Adrenal gland (tissue), 12 donors: ENCODE results near the gene AUTS2. TPM values are rescaled to one million over a fixed set of nuclear protein-coding genes. Genes with fewer than 3 reads are reported as not detected.

ENCODE experiments used
- DNase-seq, 7 donors: peaks; one replicate each; pipeline ENCODE4 v3.0.0-alpha.2; 2019 to 2020
- H3K27ac ChIP-seq, 5 donors: fragments of 200-600 bp; sonication (generic) in 4 of 5; 1 replicate in 3 of 5; 2 replicates in 2 of 5; pipeline versions ENCODE4 v1.5.1 to v1.8.0; 2016 to 2020; ENCODE audit warnings: mild to moderate bottlenecking in 1 of 5
- H3K27me3 ChIP-seq: fragments of 200-600 bp; 2 replicates; pipeline ENCODE4 v1.8.0; 2021
- H3K36me3 ChIP-seq, 2 donors: fragments of 200-600 bp; replicated peaks in 1 of 2; 1 replicate in 1 of 2; 2 replicates in 1 of 2; pipeline versions ENCODE4 v1.5.1 to v1.8.0; 2018 to 2022
- H3K4me1 ChIP-seq, 2 donors: fragments of 200-600 bp; replicated peaks in 1 of 2; 1 replicate in 1 of 2; 2 replicates in 1 of 2; pipeline versions ENCODE4 v1.5.1 to v1.8.0; 2018 to 2021
- H3K4me3 ChIP-seq, 4 donors: fragments of 200-600 bp; sonication (generic) in 3 of 4; one replicate each; pipeline ENCODE4 v1.5.1; 2016 to 2018
- H3K9me3 ChIP-seq, 3 donors: fragments of 200-600 bp; sonication (generic) in 1 of 3; replicated peaks in 1 of 3; 1 replicate in 2 of 3; 2 replicates in 1 of 3; pipeline versions ENCODE4 v1.5.1 to v1.8.0; 2016 to 2021
- CTCF ChIP-seq, 6 experiments: fragments of 450-650 bp in 4 of 6; fragments of 200-600 bp in 2 of 6; sonication (generic) in 1 of 6; IDR thresholded peaks; 1 replicate in 5 of 6; 2 replicates in 1 of 6; pipeline versions ENCODE4 v1.5.1 to v1.8.0; 2016 to 2021; ENCODE audit warnings: antibody characterized with exemption in 6 of 6, mild to moderate bottlenecking in 2 of 6, moderate library complexity in 1 of 6
- POLR2A ChIP-seq, 2 donors: fragments of 450-650 bp; IDR thresholded peaks; one replicate each; pipeline ENCODE4 v1.6.1; 2017; ENCODE audit warnings: antibody characterized with exemption in 2 of 2, mild to moderate bottlenecking in 2 of 2, moderate library complexity in 1 of 2
- WGBS, 4 donors: extraction: QIAGEN DNeasy Blood & Tissue Kit in 2 of 4; methylation state at CpG; one replicate each; pipeline versions ENCODE4 v1.1.5 to v1.1.7; 2013 to 2017; 5-methylcytosine and 5-hydroxymethylcytosine counted together
- intact Hi-C, 2 donors: fragments of 100-400 bp; cut with DNase I; formaldehyde crosslinking; loops; one replicate each; pipeline versions ENCODE4 v1.14.1 to v1.15.0; 2022 to 2023
- polyA plus RNA-seq, 3 donors: library from polyadenylated mRNA; stranded (reverse); fragments of 200-250 nt in 2 of 3; fragments of 350-450 nt in 1 of 3; fragmentation: Illumina TruSeq in 1 of 3; extraction: RNeasy Lipid Tissue Mini Kit (QIAGEN cat#74804) in 1 of 3; gene quantifications; one replicate each; pipeline ENCODE4 v1.2.3, GENCODE V29; 2013 to 2014
- total RNA-seq, 9 donors: library from RNA; depleted of rRNA in 4 of 9; stranded (reverse); fragments of >200 nt in 4 of 9; fragments of 120-200 nt in 1 of 9; fragmentation: NEBNext Ultra II Directional in 1 of 9; extraction: Animal tissue kit (Norgen Biotek cat#: 25700) in 1 of 9; gene quantifications; one replicate each; pipeline versions ENCODE4 v1.1.0 to v1.2.4, GENCODE V29; 2013 to 2023
- donor health status: healthy with polysubstance abuse.
- donor health status: Bipolar disorder and iron deficiency.
- donor health status: DM: yes; HTN: yes; CAD: no.
- donor health status: DM: no; HTN: no; CAD: no.
- donor health status: DM: no; HTN: no; CAD: no.
- donor health status: DM: yes; HTN: yes; CAD: no.

Gene AUTS2
- total and polyA plus RNA-seq, 12 donors = 6.4 to 44.0 (median 15.2) TPM

GRCh38 chr7:69813637-69814240, 215.5 kb downstream of the AUTS2 start:
- H3K27me3 ChIP-seq = no peaks in the 10 kb centered on the region
- H3K36me3 ChIP-seq = no peaks in the 10 kb centered on the region
- no peak overlapping the region for H3K4me3 ChIP-seq
- no peak for DNase-seq
- no peak for TF ChIP-seq CTCF (IDR thresholded peaks at IDR 0.05)
- TF ChIP-seq POLR2A (IDR thresholded peaks at IDR 0.05) = no peak
- H3K4me1 ChIP-seq = no peaks in the 10 kb centered on the region
- no peaks in the 10 kb centered on the region for H3K9me3 ChIP-seq
- H3K27ac ChIP-seq = no peak overlapping the region
- intact Hi-C loops = no loop called here

- no peaks in the 10 kb centered on the region for H3K36me3 ChIP-seq
- TF ChIP-seq CTCF (IDR thresholded peaks at IDR 0.05) (no peak), POLR2A (IDR thresholded peaks at IDR 0.05) (no peak)
- H3K9me3 ChIP-seq = no peaks in the 10 kb centered on the region
- no peak overlapping the region for H3K27ac ChIP-seq
- no peaks in the 10 kb centered on the region for H3K27me3 ChIP-seq
- WGBS, 4 donors = 63 to 82% (median 78%) methylated on average over 13 to 14 of the region's 14 CpGs
- H3K4me1 ChIP-seq = no peaks in the 10 kb centered on the region
- no peak overlapping the region for H3K4me3 ChIP-seq
- intact Hi-C loops = no loop called here
- DNase-seq = no peak
Observed at GRCh38 chr7:69814421-69814962, 216.2 kb downstream of the AUTS2 start.

- Histone ChIP-seq H3K27me3 (no peaks in the 10 kb centered on the region), H3K4me1 (no peaks in the 10 kb centered on the region), H3K36me3 (no peaks in the 10 kb centered on the region), H3K27ac (no peak overlapping the region), H3K4me3 (no peak overlapping the region), H3K9me3 (no peaks in the 10 kb centered on the region)
- no peak for DNase-seq
- 88 to 97% (median 95%) methylated on average over 3 of the region's 3 CpGs for WGBS, 4 donors
- TF ChIP-seq CTCF (IDR thresholded peaks at IDR 0.05) (no peak), POLR2A (IDR thresholded peaks at IDR 0.05) (no peak)
- intact Hi-C loops = no loop called here
Observed at GRCh38 chr7:69816501-69816900, 218.2 kb downstream of the AUTS2 start.

GRCh38 chr7:69817121-69817520, 218.8 kb downstream of the AUTS2 start:
- intact Hi-C loops = no loop called here
- Histone ChIP-seq H3K27ac (no peak overlapping the region), H3K27me3 (no peaks in the 10 kb centered on the region), H3K4me3 (no peak overlapping the region), H3K9me3 (no peaks in the 10 kb centered on the region), H3K36me3 (no peaks in the 10 kb centered on the region), H3K4me1 (no peaks in the 10 kb centered on the region)
- WGBS, 4 donors = 45 to 77% (median 71%) methylated on average over 2 of the region's 2 CpGs
- TF ChIP-seq CTCF (IDR thresholded peaks at IDR 0.05) (no peak), POLR2A (IDR thresholded peaks at IDR 0.05) (no peak)
- DNase-seq = no peak
